AG09309 (cell line): ENCODE results near the gene TBC1D10A.

ENCODE experiments used
- DNase-seq: peaks from one replicate; pipeline ENCODE4 v3.0.0-alpha.2; 2010; ENCODE audit warnings: low read depth
- H3K4me3 ChIP-seq: 2 replicates; pipeline ENCODE4 v1.5.1; 2011; ENCODE audit warnings: mild to moderate bottlenecking, low read depth, low read length, moderate library complexity; ENCODE audit not compliant: control insufficient read depth
- TF ChIP-seq, protein P1 (sequence below): IDR thresholded peaks from 2 replicates; pipeline ENCODE4 v1.5.1; 2011; ENCODE audit warnings: mild to moderate bottlenecking, low read depth, low read length, inconsistent platforms; ENCODE audit not compliant: insufficient read depth, control insufficient read depth; ENCODE audit errors: missing control alignments

The TBC1D10A gene

DNA sequence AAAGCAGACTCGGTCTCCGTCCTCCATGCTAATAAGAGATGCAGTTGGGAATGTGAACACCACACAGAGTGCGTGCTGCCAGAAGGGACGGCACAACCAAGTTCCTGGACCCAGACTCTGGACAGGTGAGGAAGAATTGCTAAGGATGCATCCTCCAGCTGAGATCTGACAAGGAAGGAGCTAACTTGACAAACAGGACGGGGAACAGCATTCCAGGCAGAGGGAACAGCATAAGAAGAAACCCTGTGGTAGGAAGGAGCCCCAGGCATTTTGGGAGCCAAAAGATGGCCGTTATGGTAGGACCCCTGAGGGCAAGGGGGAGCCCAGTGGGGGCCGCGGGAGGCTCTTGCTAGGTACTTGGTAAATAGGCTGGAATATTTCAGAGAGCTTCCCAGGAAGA is 66.1 kb downstream of the TBC1D10A start:
- DNase-seq, result no peak
- no peak overlapping the region for H3K4me3 ChIP-seq
- TF ChIP-seq, protein P1, sequence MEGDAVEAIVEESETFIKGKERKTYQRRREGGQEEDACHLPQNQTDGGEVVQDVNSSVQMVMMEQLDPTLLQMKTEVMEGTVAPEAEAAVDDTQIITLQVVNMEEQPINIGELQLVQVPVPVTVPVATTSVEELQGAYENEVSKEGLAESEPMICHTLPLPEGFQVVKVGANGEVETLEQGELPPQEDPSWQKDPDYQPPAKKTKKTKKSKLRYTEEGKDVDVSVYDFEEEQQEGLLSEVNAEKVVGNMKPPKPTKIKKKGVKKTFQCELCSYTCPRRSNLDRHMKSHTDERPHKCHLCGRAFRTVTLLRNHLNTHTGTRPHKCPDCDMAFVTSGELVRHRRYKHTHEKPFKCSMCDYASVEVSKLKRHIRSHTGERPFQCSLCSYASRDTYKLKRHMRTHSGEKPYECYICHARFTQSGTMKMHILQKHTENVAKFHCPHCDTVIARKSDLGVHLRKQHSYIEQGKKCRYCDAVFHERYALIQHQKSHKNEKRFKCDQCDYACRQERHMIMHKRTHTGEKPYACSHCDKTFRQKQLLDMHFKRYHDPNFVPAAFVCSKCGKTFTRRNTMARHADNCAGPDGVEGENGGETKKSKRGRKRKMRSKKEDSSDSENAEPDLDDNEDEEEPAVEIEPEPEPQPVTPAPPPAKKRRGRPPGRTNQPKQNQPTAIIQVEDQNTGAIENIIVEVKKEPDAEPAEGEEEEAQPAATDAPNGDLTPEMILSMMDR, result no peak

DNA sequence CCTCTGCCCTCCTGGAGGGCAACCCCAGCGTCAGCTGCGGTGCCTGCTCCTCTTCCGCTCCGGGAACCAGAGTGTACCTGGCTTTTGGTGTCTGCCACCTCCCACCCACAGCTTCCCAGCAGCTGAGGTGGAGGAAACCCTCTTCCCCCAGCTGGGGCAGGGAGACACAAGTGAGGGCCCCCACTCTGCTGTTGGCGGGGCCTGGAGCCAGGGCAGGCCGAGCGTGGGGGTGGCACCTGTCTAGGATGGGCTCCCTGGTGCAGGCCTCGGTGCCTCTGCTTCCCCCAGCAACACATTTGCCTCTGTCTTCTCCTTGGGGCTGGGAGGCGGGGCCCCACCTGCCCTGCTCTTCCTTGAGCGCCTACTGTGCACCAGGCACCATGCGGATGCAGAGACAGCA is 66.5 kb downstream of the TBC1D10A start:
- no peak for DNase-seq
- TF ChIP-seq, protein P1, result no peak
- H3K4me3 ChIP-seq, result no peak overlapping the region

DNA sequence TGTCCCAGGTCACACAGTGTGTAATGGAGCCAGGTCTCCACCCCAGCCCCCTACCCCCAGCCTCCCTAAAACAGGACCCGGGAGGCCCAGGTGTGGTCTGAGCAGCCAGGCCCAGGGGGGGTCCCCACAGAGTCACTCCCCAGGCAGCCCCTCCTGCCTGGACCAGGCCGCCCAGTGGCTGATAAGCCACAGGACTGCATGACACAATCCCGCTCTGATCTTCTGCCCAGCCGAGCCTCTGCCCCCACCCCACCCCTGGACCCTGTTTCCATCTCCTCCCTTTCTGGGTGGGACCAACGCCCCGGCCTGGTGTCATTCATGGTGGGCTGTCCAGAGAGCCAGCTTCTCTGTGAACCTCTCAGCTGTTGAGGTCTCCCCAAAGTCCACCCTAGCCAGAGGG is 72.4 kb downstream of the TBC1D10A start:
- DNase-seq, result no peak

DNA sequence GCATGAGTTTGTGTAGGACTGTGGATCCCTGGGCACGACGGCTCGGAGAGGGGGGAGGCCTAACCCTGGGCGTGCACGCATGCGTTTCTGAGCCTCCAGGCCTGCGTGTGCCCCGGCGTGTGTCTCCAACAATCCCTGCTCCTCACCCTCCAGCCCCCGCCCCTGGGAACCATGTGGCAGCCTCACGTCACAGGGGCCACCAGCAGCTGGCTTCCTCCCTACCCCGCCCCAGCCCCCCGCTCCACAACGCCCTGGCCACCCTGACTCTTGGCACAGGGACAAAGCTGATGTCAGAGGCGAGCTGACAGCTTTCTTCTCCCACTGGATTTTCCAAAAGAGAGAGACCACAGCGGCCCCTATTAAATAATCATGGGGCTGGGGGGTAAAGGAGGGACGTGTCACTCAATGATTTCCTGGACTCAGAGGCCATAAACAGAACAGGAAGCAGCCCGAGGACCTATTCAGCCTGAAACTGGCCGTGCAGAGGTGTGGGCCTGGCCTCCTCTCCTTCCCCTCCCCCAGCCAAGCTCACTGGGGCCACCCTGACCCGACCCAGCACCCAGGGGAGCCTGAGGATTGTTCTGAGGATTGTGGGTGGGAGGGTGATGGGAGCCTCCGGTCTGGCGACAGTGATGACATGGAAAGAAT is 73.4 kb downstream of the TBC1D10A start:
- TF ChIP-seq, protein P1, result no peak
- no peak for DNase-seq
- no peak overlapping the region for H3K4me3 ChIP-seq

More for the DNA sequence above, 72.4 kb downstream of the TBC1D10A start:
- TF ChIP-seq, protein P1, result no peak
- H3K4me3 ChIP-seq, result no peak overlapping the region

DNA sequence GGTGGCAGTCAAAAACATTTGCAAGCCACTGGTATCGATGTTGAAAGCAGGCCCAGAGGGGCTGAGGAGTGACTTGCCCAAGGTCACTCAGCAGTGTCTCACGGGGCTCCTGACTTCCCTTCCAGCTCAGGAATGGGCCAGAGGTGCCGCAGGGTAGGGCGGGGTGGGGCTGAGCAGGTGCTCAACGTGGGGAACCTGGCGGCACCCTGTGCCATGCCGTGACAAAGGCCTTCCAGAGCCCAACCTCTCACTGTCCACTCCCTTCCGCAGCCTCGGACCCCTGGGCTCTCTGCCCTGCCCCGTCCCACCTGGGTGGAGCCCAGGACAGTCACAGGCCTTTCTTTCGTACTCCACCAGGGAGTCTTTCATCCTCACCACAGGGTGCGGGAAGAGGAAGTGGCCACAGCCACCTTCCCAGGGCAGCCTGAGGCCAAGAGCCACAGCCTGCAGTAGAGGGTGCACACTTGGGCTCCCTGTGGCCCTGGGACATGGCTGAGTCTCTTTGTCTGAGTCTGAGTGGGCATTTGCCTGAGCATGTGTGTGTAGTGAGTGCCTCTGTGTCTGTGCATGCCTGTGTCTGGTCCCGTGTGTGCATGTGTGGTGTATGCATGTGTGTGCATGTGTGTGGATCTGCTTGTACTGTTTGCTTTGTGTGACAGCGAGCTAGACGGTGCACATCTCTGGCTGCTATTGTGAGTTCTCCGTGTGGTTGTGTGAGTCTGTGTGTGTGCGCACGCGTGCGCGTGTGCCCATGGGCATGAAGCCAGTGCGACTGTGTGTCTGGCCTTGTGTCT is 74.1 kb downstream of the TBC1D10A start:
- no peak overlapping the region for H3K4me3 ChIP-seq
- DNase-seq, result no peak
- TF ChIP-seq, protein P1, result no peak

DNA sequence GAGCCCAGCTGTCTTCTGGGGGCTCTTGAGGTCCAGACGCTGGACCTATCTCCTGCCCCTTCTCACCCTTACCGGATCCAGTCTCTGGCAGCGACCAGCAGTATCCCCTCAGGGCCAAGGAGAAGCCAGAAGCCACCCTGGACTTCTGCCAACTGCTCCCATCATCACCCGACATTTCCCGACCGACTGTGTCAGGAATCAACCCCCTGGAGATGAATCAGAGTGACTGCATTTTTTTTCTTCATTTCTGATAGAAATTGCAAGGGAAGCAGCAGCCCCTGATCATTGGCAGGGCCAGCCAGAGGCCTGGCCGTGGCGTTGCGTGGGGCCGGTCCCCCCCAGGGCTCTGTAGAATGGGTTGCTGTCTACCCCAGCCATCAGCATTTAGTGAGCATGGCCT is 75.0 kb downstream of the TBC1D10A start:
- no peak overlapping the region for H3K4me3 ChIP-seq
- TF ChIP-seq, protein P1, result no peak
- no peak for DNase-seq
